Hepatocyte (in vitro differentiated cells): ENCODE measurements around the gene PPM1L. TPM values are rescaled to one million over a fixed set of nuclear protein-coding genes. Genes with fewer than 3 reads are reported as not detected.

Experiments
- DNase-seq: peaks from one replicate; pipeline ENCODE4 v3.0.0-alpha.2; 2016; ENCODE audit warnings: low spot score
- H2AFZ ChIP-seq: fragments of 200-600 bp; sonication (generic); 2 replicates; pipeline ENCODE4 v1.6.0; 2016; ENCODE audit warnings: antibody characterized with exemption, mild to moderate bottlenecking
- H3K27ac ChIP-seq: fragments of 200-600 bp; sonication (generic); 2 replicates; pipeline ENCODE4 v1.5.1; 2016; ENCODE audit warnings: mild to moderate bottlenecking
- H3K27me3 ChIP-seq: fragments of 200-600 bp; sonication (generic); 2 replicates; pipeline ENCODE4 v1.6.1; 2016
- H3K36me3 ChIP-seq: fragments of 200-600 bp; sonication (generic); replicated peaks from 2 replicates; pipeline ENCODE4 v1.5.1; 2016; ENCODE audit warnings: low read depth; ENCODE audit not compliant: insufficient read depth
- H3K4me1 ChIP-seq: fragments of 200-600 bp; sonication (generic); 2 replicates; pipeline ENCODE4 v1.5.1; 2016; ENCODE audit warnings: mild to moderate bottlenecking, moderate library complexity; ENCODE audit not compliant: insufficient read depth
- H3K4me2 ChIP-seq: fragments of 200-600 bp; sonication (generic); 2 replicates; pipeline ENCODE4 v1.6.0; 2016
- H3K4me3 ChIP-seq: fragments of 200-600 bp; sonication (generic); 2 replicates; pipeline ENCODE4 v1.5.1; 2016; ENCODE audit warnings: mild to moderate bottlenecking
- H3K79me2 ChIP-seq: fragments of 200-600 bp; sonication (generic); 2 replicates; pipeline ENCODE4 v1.6.0; 2017; ENCODE audit warnings: mild to moderate bottlenecking
- H3K9me2 ChIP-seq: fragments of 200-600 bp; sonication (generic); replicated peaks from 2 replicates; pipeline ENCODE4 v1.6.0; 2017; ENCODE audit warnings: mild to moderate bottlenecking; ENCODE audit not compliant: insufficient read depth
- H3K9me3 ChIP-seq: fragments of 200-600 bp; sonication (generic); 2 replicates; pipeline ENCODE4 v1.5.1; 2016; ENCODE audit warnings: low read depth, mild to moderate bottlenecking
- H4K20me1 ChIP-seq: fragments of 200-600 bp; sonication (generic); 2 replicates; pipeline ENCODE4 v1.6.0; 2016; ENCODE audit warnings: mild to moderate bottlenecking; ENCODE audit not compliant: insufficient read depth, poor library complexity, severe bottlenecking
- EZH2 ChIP-seq: fragments of 200-600 bp; sonication (generic); IDR thresholded peaks from 2 replicates; pipeline ENCODE4 v1.6.1; 2016; ENCODE audit warnings: antibody characterized with exemption, mild to moderate bottlenecking, borderline replicate concordance
- EZH2phosphoT487 ChIP-seq: fragments of 200-600 bp; sonication (generic); IDR thresholded peaks from one replicate; pipeline ENCODE4 v1.6.1; 2018; ENCODE audit warnings: antibody characterized with exemption, mild to moderate bottlenecking, low read depth, moderate library complexity; ENCODE audit not compliant: unreplicated experiment, severe bottlenecking
- WGBS: methylation state at CpG from one replicate; pipeline ENCODE4 v1.1.6; 2016; ENCODE audit warnings: low lambda C conversion rate; ENCODE audit errors: missing lambda C conversion rate; 5-methylcytosine and 5-hydroxymethylcytosine counted together
- polyA plus RNA-seq: library from polyadenylated mRNA; unstranded; fragments of >200 nt; fragmentation: Nextera tagmentation; extraction: Ambion mirVana; gene quantifications from 2 replicates; pipeline ENCODE4 v1.2.1, GENCODE V29; 2016
- total RNA-seq: library from RNA; depleted of rRNA; stranded (reverse); fragments of >200 nt; gene quantifications from 2 replicates; pipeline ENCODE4 v1.2.3, GENCODE V29; 2014
- TF ChIP-seq, protein P1 (sequence below): fragments of 200-600 bp; sonication (generic); IDR thresholded peaks from 2 replicates; pipeline ENCODE4 v1.5.1; 2016; ENCODE audit warnings: antibody characterized with exemption, mild to moderate bottlenecking; ENCODE audit not compliant: poor library complexity

PPM1L gene
- total and polyA plus RNA-seq, 2 experiments from 2014 or later = 5.1 to 13.1 TPM

DNA sequence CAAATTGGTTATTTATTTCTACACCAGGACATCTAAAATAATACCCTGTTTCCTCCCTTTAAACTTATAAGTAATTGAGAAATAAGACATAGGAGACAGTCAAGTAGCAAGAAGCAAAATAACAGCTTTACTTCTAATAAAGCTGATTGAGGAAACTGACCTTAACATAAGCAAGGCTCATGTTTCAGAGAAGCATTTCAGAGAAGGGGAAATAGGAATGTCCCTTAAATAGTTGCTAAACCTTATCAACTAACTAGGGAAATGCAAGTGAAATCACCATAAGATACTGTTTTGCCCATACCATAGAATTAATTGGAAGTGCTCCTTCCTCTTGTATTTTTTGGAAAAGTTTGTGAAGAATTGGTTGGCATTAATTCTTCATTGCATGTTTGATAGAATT lies 264.2 kb downstream of the PPM1L start:
- no peak for DNase-seq
- H3K4me3 ChIP-seq = no peak overlapping the region
- no peak overlapping the region for H2AFZ ChIP-seq
- no peak overlapping the region for H3K27ac ChIP-seq
- H3K4me1 ChIP-seq = no peaks in the 10 kb centered on the region
- no peaks in the 10 kb centered on the region for H3K36me3 ChIP-seq
- no peaks in the 10 kb centered on the region for H3K9me2 ChIP-seq
- H3K9me3 ChIP-seq = peaks cover 8% of the 10 kb centered on the region
- TF ChIP-seq, protein P1, sequence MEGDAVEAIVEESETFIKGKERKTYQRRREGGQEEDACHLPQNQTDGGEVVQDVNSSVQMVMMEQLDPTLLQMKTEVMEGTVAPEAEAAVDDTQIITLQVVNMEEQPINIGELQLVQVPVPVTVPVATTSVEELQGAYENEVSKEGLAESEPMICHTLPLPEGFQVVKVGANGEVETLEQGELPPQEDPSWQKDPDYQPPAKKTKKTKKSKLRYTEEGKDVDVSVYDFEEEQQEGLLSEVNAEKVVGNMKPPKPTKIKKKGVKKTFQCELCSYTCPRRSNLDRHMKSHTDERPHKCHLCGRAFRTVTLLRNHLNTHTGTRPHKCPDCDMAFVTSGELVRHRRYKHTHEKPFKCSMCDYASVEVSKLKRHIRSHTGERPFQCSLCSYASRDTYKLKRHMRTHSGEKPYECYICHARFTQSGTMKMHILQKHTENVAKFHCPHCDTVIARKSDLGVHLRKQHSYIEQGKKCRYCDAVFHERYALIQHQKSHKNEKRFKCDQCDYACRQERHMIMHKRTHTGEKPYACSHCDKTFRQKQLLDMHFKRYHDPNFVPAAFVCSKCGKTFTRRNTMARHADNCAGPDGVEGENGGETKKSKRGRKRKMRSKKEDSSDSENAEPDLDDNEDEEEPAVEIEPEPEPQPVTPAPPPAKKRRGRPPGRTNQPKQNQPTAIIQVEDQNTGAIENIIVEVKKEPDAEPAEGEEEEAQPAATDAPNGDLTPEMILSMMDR = no peak
- TF ChIP-seq EZH2phosphoT487 (no peak), EZH2 (no peak)
- no peaks in the 10 kb centered on the region for H4K20me1 ChIP-seq
- no peak overlapping the region for H3K4me2 ChIP-seq
- no peaks in the 10 kb centered on the region for H3K79me2 ChIP-seq
- no peaks in the 10 kb centered on the region for H3K27me3 ChIP-seq

DNA sequence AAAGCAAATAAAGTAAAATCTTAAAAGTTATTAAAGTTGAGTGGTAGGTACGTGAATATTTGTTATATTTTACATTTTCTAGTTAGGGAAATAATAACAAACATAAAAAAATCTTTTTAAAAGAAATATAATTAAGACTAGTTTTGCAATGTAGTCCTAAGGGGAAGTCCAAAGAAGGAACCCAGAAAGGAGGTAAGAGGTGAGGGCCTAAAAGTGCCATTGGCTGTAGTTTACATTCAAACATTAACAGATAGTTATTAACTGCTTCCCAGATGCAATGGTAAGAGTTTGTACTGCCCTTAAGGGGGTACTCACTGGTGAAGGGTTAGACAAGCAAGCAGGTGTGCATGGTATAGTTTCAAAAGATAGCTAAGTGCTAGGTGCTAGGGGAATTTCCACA lies 269.9 kb downstream of the PPM1L start:
- Histone ChIP-seq H3K9me3 (peaks cover 8% of the 10 kb centered on the region), H3K9me2 (no peaks in the 10 kb centered on the region), H3K4me1 (no peaks in the 10 kb centered on the region), H4K20me1 (no peaks in the 10 kb centered on the region), H3K27me3 (no peaks in the 10 kb centered on the region), H3K4me2 (no peak overlapping the region), H2AFZ (no peak overlapping the region), H3K79me2 (no peaks in the 10 kb centered on the region), H3K36me3 (no peaks in the 10 kb centered on the region), H3K4me3 (no peak overlapping the region), H3K27ac (no peak overlapping the region)
- TF ChIP-seq EZH2phosphoT487 = no peak
- TF ChIP-seq, protein P1 = no peak
- TF ChIP-seq EZH2 = no peak
- 50% methylated on average over 1 of the region's 1 CpG for WGBS
- DNase-seq = no peak

- 86% methylated on average over 6 of the region's 6 CpGs for WGBS
- H3K27ac ChIP-seq = no peak overlapping the region
These were observed 270.8 kb downstream of the PPM1L start for GRCh38 chr3:161026612-161027510.

More at GRCh38 chr3:161026612-161027510, 270.8 kb downstream of the PPM1L start:
- no peak for TF ChIP-seq EZH2
- no peak for TF ChIP-seq EZH2phosphoT487
- TF ChIP-seq, protein P1 = no peak
- H3K9me2 ChIP-seq = no peaks in the 10 kb centered on the region
- H3K4me2 ChIP-seq = no peak overlapping the region
- no peak for DNase-seq
- H3K4me1 ChIP-seq = no peaks in the 10 kb centered on the region
- H3K27me3 ChIP-seq = no peaks in the 10 kb centered on the region
- H2AFZ ChIP-seq = no peak overlapping the region
- no peaks in the 10 kb centered on the region for H4K20me1 ChIP-seq
- peaks cover 8% of the 10 kb centered on the region for H3K9me3 ChIP-seq
- H3K4me3 ChIP-seq = no peak overlapping the region
- H3K36me3 ChIP-seq = no peaks in the 10 kb centered on the region
- H3K79me2 ChIP-seq = no peaks in the 10 kb centered on the region
